Activated CD8-positive, alpha-beta memory T cell treated with anti-CD3 and anti-CD28 coated beads, Interleukin-2, amount 10 ng/mL, durations not matched to agents 7 days and 5 days (primary cell): Measurements from ENCODE around the gene MMP28. TPM values are rescaled to one million over a fixed set of nuclear protein-coding genes. Genes with fewer than 3 reads are reported as not detected.

Experiments used
- ATAC-seq: fragments of 150-1000 bp; cut with Tn5 transposase; one replicate; pipeline ENCODE4 v1.10.0; 2021; ENCODE audit warnings: moderate library complexity
- CTCF ChIA-PET: fragments of 350-600 bp; sonication (Branson Sonifier 250); formaldehyde crosslinking; loops from one replicate; lab custom pipeline; 2021; ENCODE audit warnings: antibody characterized with exemption; lab: Charles Lee
- DNase-seq: peaks from one replicate; pipeline ENCODE4 v3.0.0-alpha.2; 2020
- H3K27ac Mint-ChIP-seq: one replicate; pipeline ENCODE4 v1.8.0; 2021; ENCODE audit warnings: mild to moderate bottlenecking, mixed read lengths
- H3K27me3 Mint-ChIP-seq: one replicate; pipeline ENCODE4 v1.8.0; 2021; ENCODE audit warnings: mixed read lengths
- H3K36me3 Mint-ChIP-seq: one replicate; pipeline ENCODE4 v1.8.0; 2021; ENCODE audit warnings: mild to moderate bottlenecking, mixed read lengths
- H3K4me1 Mint-ChIP-seq: one replicate; pipeline ENCODE4 v1.8.0; 2021; ENCODE audit warnings: mixed read lengths
- H3K4me3 Mint-ChIP-seq: one replicate; pipeline ENCODE4 v1.8.0; 2021; ENCODE audit warnings: mild to moderate bottlenecking, moderate library complexity, mixed read lengths
- H3K9me3 Mint-ChIP-seq: one replicate; pipeline ENCODE4 v1.8.0; 2022; ENCODE audit warnings: low read depth, mixed read lengths
- total RNA-seq, 2 experiments: library from RNA; stranded (reverse); gene quantifications; one replicate each; pipeline ENCODE4 v1.2.3, GENCODE V29; 2021

MMP28 gene
- total RNA-seq, 2 experiments from 2014 or later, result not detected

GRCh38 chr17:35744830-35745229 lies 50.6 kb downstream of the MMP28 start:
- Mint-ChIP-seq H3K27me3 (peaks cover 50% of the 10 kb centered on the region), H3K4me1 (peaks cover 12% of the 10 kb centered on the region), H3K4me3 (no peak overlapping the region), H3K27ac (no peak overlapping the region), H3K36me3 (no peaks in the 10 kb centered on the region), H3K9me3 (no peaks in the 10 kb centered on the region)
- CTCF ChIA-PET, result interaction anchor here (3.0 kb wide), 1 partner anchor 19 kb away, joined by 14 read pairs; no protein-coding TSS in a partner anchor
- no peak for DNase-seq
- ATAC-seq, result no peak

GRCh38 chr17:35743626-35744328 lies 51.7 kb downstream of the MMP28 start:
- H3K4me3 Mint-ChIP-seq, result no peak overlapping the region
- CTCF ChIA-PET, result interaction anchor here (0.7 to 3.0 kb wide), 2 partner anchors 20 to 130 kb away, joined by 3 to 14 read pairs; no protein-coding TSS in a partner anchor
- no peak overlapping the region for H3K27ac Mint-ChIP-seq
- H3K9me3 Mint-ChIP-seq, result no peaks in the 10 kb centered on the region
- H3K27me3 Mint-ChIP-seq, result peaks cover 46% of the 10 kb centered on the region
- H3K36me3 Mint-ChIP-seq, result no peaks in the 10 kb centered on the region
- peaks cover 8% of the 10 kb centered on the region for H3K4me1 Mint-ChIP-seq
- DNase-seq (no peak), ATAC-seq (no peak)

GRCh38 chr17:35742896-35743477 lies 52.5 kb downstream of the MMP28 start:
- H3K36me3 Mint-ChIP-seq, result no peaks in the 10 kb centered on the region
- peaks cover 41% of the 10 kb centered on the region for H3K27me3 Mint-ChIP-seq
- DNase-seq (no peak), ATAC-seq (no peak)
- CTCF ChIA-PET, result interaction anchor here (3.0 kb wide), 1 partner anchor 21 kb away, joined by 14 read pairs; no protein-coding TSS in a partner anchor
- H3K4me1 Mint-ChIP-seq, result peaks cover 8% of the 10 kb centered on the region
- no peaks in the 10 kb centered on the region for H3K9me3 Mint-ChIP-seq
- no peak overlapping the region for H3K27ac Mint-ChIP-seq
- H3K4me3 Mint-ChIP-seq, result no peak overlapping the region

GRCh38 chr17:35742496-35742895 lies 52.9 kb downstream of the MMP28 start:
- ATAC-seq (no peak), DNase-seq (no peak)
- Mint-ChIP-seq H3K27ac (no peak overlapping the region), H3K4me1 (peaks cover 8% of the 10 kb centered on the region), H3K36me3 (no peaks in the 10 kb centered on the region), H3K27me3 (peaks cover 40% of the 10 kb centered on the region), H3K9me3 (no peaks in the 10 kb centered on the region), H3K4me3 (no peak overlapping the region)
- CTCF ChIA-PET, result no interaction called here

GRCh38 chr17:35740997-35741931 lies 54.2 kb downstream of the MMP28 start:
- CTCF ChIA-PET, result interaction anchor here (0.7 to 2.5 kb wide), 2 partner anchors 10 to 22 kb away, joined by 3 to 9 read pairs; partner anchors contain the start of gene RASL10B
- H3K4me3 Mint-ChIP-seq, result no peak overlapping the region
- peak; percentile 45 for DNase-seq

GRCh38 chr17:35740216-35740615 lies 55.2 kb downstream of the MMP28 start:
- Mint-ChIP-seq H3K27me3 (peaks cover 38% of the 10 kb centered on the region), H3K36me3 (no peaks in the 10 kb centered on the region), H3K4me1 (peaks cover 8% of the 10 kb centered on the region), H3K9me3 (no peaks in the 10 kb centered on the region), H3K4me3 (no peak overlapping the region), H3K27ac (no peak overlapping the region)
- ATAC-seq (no peak), DNase-seq (no peak)
- CTCF ChIA-PET, result interaction anchor here (0.9 to 2.5 kb wide), 3 partner anchors 9 to 127 kb away, joined by 3 to 9 read pairs (median 6); no protein-coding TSS in a partner anchor

More at GRCh38 chr17:35740997-35741931, 54.2 kb downstream of the MMP28 start:
- H3K27me3 Mint-ChIP-seq, result peaks cover 38% of the 10 kb centered on the region
- peaks cover 8% of the 10 kb centered on the region for H3K4me1 Mint-ChIP-seq
- no peak overlapping the region for H3K27ac Mint-ChIP-seq
- H3K36me3 Mint-ChIP-seq, result no peaks in the 10 kb centered on the region
- peak; percentile 63 for ATAC-seq
- H3K9me3 Mint-ChIP-seq, result no peaks in the 10 kb centered on the region

GRCh38 chr17:35738519-35739133 lies 56.8 kb downstream of the MMP28 start:
- no peak for ATAC-seq
- H3K27me3 Mint-ChIP-seq, result peaks cover 36% of the 10 kb centered on the region
- H3K27ac Mint-ChIP-seq, result no peak overlapping the region

GRCh38 chr17:35736236-35736635 lies 59.2 kb downstream of the MMP28 start:
- ATAC-seq (no peak), DNase-seq (no peak)
- CTCF ChIA-PET, result interaction anchor here (2.5 kb wide), 1 partner anchor 11 kb away, joined by 11 read pairs; no protein-coding TSS in a partner anchor
- Mint-ChIP-seq H3K4me3 (no peak overlapping the region), H3K4me1 (peaks cover 5% of the 10 kb centered on the region), H3K27ac (no peak overlapping the region), H3K27me3 (peaks cover 32% of the 10 kb centered on the region), H3K9me3 (no peaks in the 10 kb centered on the region), H3K36me3 (no peaks in the 10 kb centered on the region)

More at GRCh38 chr17:35738519-35739133, 56.8 kb downstream of the MMP28 start:
- Mint-ChIP-seq H3K36me3 (no peaks in the 10 kb centered on the region), H3K4me1 (peaks cover 8% of the 10 kb centered on the region), H3K4me3 (no peak overlapping the region), H3K9me3 (no peaks in the 10 kb centered on the region)
- CTCF ChIA-PET, result interaction anchor here (0.8 kb wide), 1 partner anchor 9 kb away, joined by 3 read pairs; no protein-coding TSS in a partner anchor
- no peak for DNase-seq

- H3K4me1 Mint-ChIP-seq, result peaks cover 5% of the 10 kb centered on the region
- CTCF ChIA-PET, result interaction anchor here (0.6 to 2.5 kb wide), 2 partner anchors 12 to 809 kb away, joined by 3 to 11 read pairs; no protein-coding TSS in a partner anchor
- peaks cover 2% of the 10 kb centered on the region for H3K36me3 Mint-ChIP-seq
- ATAC-seq (no peak), DNase-seq (no peak)
- H3K27me3 Mint-ChIP-seq, result peaks cover 33% of the 10 kb centered on the region
- H3K27ac Mint-ChIP-seq, result no peak overlapping the region
- H3K9me3 Mint-ChIP-seq, result no peaks in the 10 kb centered on the region
- H3K4me3 Mint-ChIP-seq, result no peak overlapping the region
These were observed 60.2 kb downstream of the MMP28 start for GRCh38 chr17:35735036-35735805.

GRCh38 chr17:35734396-35734795 lies 61.0 kb downstream of the MMP28 start:
- peaks cover 24% of the 10 kb centered on the region for H3K27me3 Mint-ChIP-seq
- CTCF ChIA-PET, result no interaction called here
- H3K9me3 Mint-ChIP-seq, result no peaks in the 10 kb centered on the region
- H3K36me3 Mint-ChIP-seq, result peaks cover 2% of the 10 kb centered on the region
- no peak overlapping the region for H3K27ac Mint-ChIP-seq
- H3K4me1 Mint-ChIP-seq, result peaks cover 5% of the 10 kb centered on the region
- ATAC-seq (no peak), DNase-seq (no peak)
- H3K4me3 Mint-ChIP-seq, result no peak overlapping the region

GRCh38 chr17:35733366-35733765 lies 62.1 kb downstream of the MMP28 start:
- Mint-ChIP-seq H3K27me3 (peaks cover 23% of the 10 kb centered on the region), H3K4me1 (peaks cover 5% of the 10 kb centered on the region), H3K4me3 (no peak overlapping the region), H3K27ac (no peak overlapping the region), H3K9me3 (no peaks in the 10 kb centered on the region), H3K36me3 (peaks cover 2% of the 10 kb centered on the region)
- ATAC-seq (no peak), DNase-seq (no peak)
- CTCF ChIA-PET, result interaction anchor here (0.7 to 1.8 kb wide), 2 partner anchors 9 to 14 kb away, joined by 3 to 4 read pairs; no protein-coding TSS in a partner anchor

GRCh38 chr17:35732806-35733136 lies 62.7 kb downstream of the MMP28 start:
- no peaks in the 10 kb centered on the region for H3K9me3 Mint-ChIP-seq
- peaks cover 5% of the 10 kb centered on the region for H3K4me1 Mint-ChIP-seq
- peaks cover 2% of the 10 kb centered on the region for H3K36me3 Mint-ChIP-seq
- no peak overlapping the region for H3K27ac Mint-ChIP-seq
- DNase-seq (no peak), ATAC-seq (no peak)
- H3K4me3 Mint-ChIP-seq, result no peak overlapping the region
- CTCF ChIA-PET, result interaction anchor here (0.7 to 1.8 kb wide), 3 partner anchors 8 to 31 kb away, joined by 3 to 8 read pairs (median 4); no protein-coding TSS in a partner anchor
- peaks cover 23% of the 10 kb centered on the region for H3K27me3 Mint-ChIP-seq
